GM19372 (cell line): Measurements from ENCODE around the gene TRIM44.
"Not testable (repeated sequence)": the region's sequence is repeated elsewhere in the genome, so short reads cannot be mapped to it uniquely, and the experiment has no call there.

Experiments used
- ATAC-seq: cut with Tn5 transposase; IDR thresholded peaks from one replicate; pipeline ENCODE4 v1.9.1; 2021; ENCODE audit warnings: mild to moderate bottlenecking, low read depth, moderate library complexity; ENCODE audit not compliant: unreplicated experiment

TRIM44 gene

GRCh38 chr11:35714882-35715627, 52.5 kb downstream of the TRIM44 start:
- ATAC-seq: peak; percentile 66

- not testable (repeated sequence) for ATAC-seq
Measured at GRCh38 chr11:35715677-35716076, 53.1 kb downstream of the TRIM44 start.

- no peak for ATAC-seq
Measured at GRCh38 chr11:35717043-35717442, 54.5 kb downstream of the TRIM44 start.

GRCh38 chr11:35717520-35717919, 54.9 kb downstream of the TRIM44 start:
- no peak for ATAC-seq

GRCh38 chr11:35721651-35722282, 59.2 kb downstream of the TRIM44 start:
- peak; percentile 45 for ATAC-seq

- ATAC-seq: no peak
Measured at GRCh38 chr11:35722641-35723040, 60.1 kb downstream of the TRIM44 start.

- ATAC-seq: no peak
Measured at GRCh38 chr11:35723493-35723892, 60.9 kb downstream of the TRIM44 start.

GRCh38 chr11:35723913-35724312, 61.3 kb downstream of the TRIM44 start:
- ATAC-seq: no peak

GRCh38 chr11:35725885-35726284, 63.3 kb downstream of the TRIM44 start:
- ATAC-seq: no peak

GRCh38 chr11:35727140-35727539, 64.6 kb downstream of the TRIM44 start:
- no peak for ATAC-seq

GRCh38 chr11:35730254-35730653, 67.7 kb downstream of the TRIM44 start:
- no peak for ATAC-seq

GRCh38 chr11:35734669-35735410, 72.3 kb downstream of the TRIM44 start:
- ATAC-seq: no peak

- no peak for ATAC-seq
Measured at GRCh38 chr11:35735411-35735810, 72.8 kb downstream of the TRIM44 start.

- ATAC-seq: no peak
Measured at GRCh38 chr11:35735903-35736302, 73.3 kb downstream of the TRIM44 start.

GRCh38 chr11:35736952-35737351, 74.4 kb downstream of the TRIM44 start:
- ATAC-seq: no peak

- ATAC-seq: no peak
Measured at GRCh38 chr11:35740061-35740799, 77.7 kb downstream of the TRIM44 start.

GRCh38 chr11:35742707-35743454, 80.3 kb downstream of the TRIM44 start:
- no peak for ATAC-seq

- no peak for ATAC-seq
Measured at GRCh38 chr11:35746356-35747153, 84.0 kb downstream of the TRIM44 start.

- ATAC-seq: no peak
Measured at GRCh38 chr11:35747668-35748067, 85.1 kb downstream of the TRIM44 start.
